Measurements from ENCODE around the gene GFRA1.

GRCh38 chr10:116126954-116127695 lies 145.9 kb downstream of the GFRA1 start:
- TF ChIP-seq CTCF (IDR thresholded peaks at IDR 0.05; ENCODE audit: low read depth, low read length), result no peak
- TF ChIP-seq MAX (IDR thresholded peaks at IDR 0.05; ENCODE audit: low read depth, low read length), result no peak
- TF ChIP-seq POLR2A (IDR thresholded peaks at IDR 0.05; ENCODE audit: extremely low read depth, insufficient read length), result no peak
- TF ChIP-seq MYC (IDR thresholded peaks at IDR 0.05; ENCODE audit: low read depth, low read length), result no peak

Measured in NB4 (cell line).